Thoracic aorta (tissue), 2 donors: Measurements from ENCODE around the gene FAM83E. TPM values are rescaled to one million over a fixed set of nuclear protein-coding genes. Genes with fewer than 3 reads are reported as not detected.
A peak's percentile ranks its signal among the peaks of the same experiment; 100 is the strongest.

Experiments used
- ATAC-seq: fragments of 150-250 bp; one replicate; pipeline ENCODE4 v1.8.0; 2017; ENCODE audit warnings: low read depth; ENCODE audit not compliant: insufficient number of reproducible peaks, low FRiP score
- DNase-seq: peaks from one replicate; pipeline ENCODE4 v3.0.0-alpha.2; 2020; ENCODE audit warnings: low spot score
- H3K27ac ChIP-seq, 2 donors: fragments of 200-600 bp; sonication (generic); 1 replicate in 1 of 2; 2 replicates in 1 of 2; pipeline ENCODE4 v1.5.1; 2016; ENCODE audit warnings: mild to moderate bottlenecking in 2 of 2, moderate library complexity in 2 of 2
- H3K27me3 ChIP-seq: fragments of 200-600 bp; sonication (generic); replicated peaks from 2 replicates; pipeline ENCODE4 v1.6.0; 2016; ENCODE audit warnings: mild to moderate bottlenecking; ENCODE audit not compliant: insufficient read depth
- H3K36me3 ChIP-seq: fragments of 200-600 bp; sonication (generic); one replicate; pipeline ENCODE4 v1.5.1; 2016
- H3K4me1 ChIP-seq, 2 donors: fragments of 200-600 bp; sonication (generic); 1 replicate in 1 of 2; 2 replicates in 1 of 2; pipeline versions ENCODE4 v1.5.1 to v1.6.0; 2016; ENCODE audit warnings: low read depth in 2 of 2, mild to moderate bottlenecking in 1 of 2; ENCODE audit not compliant: control insufficient read depth in 1 of 2
- H3K4me3 ChIP-seq: fragments of 200-600 bp; sonication (generic); 2 replicates; pipeline ENCODE4 v1.5.1; 2016; ENCODE audit warnings: mild to moderate bottlenecking
- H3K9me3 ChIP-seq: fragments of 200-600 bp; sonication (generic); 2 replicates; pipeline ENCODE4 v1.5.1; 2016
- total RNA-seq, 2 donors: library from RNA; depleted of rRNA; stranded (reverse); fragments of >200 nt; gene quantifications; one replicate each; pipeline versions ENCODE4 v1.1.0 to v1.2.3, GENCODE V29; 2016
- TF ChIP-seq, protein P1 (sequence below): fragments of 200-600 bp; sonication (generic); IDR thresholded peaks from one replicate; pipeline ENCODE4 v1.5.1; 2019; ENCODE audit warnings: antibody characterized with exemption

The FAM83E gene
- total RNA-seq, 2 donors from 2014 or later = 2.0 TPM; not detected in 1

DNA sequence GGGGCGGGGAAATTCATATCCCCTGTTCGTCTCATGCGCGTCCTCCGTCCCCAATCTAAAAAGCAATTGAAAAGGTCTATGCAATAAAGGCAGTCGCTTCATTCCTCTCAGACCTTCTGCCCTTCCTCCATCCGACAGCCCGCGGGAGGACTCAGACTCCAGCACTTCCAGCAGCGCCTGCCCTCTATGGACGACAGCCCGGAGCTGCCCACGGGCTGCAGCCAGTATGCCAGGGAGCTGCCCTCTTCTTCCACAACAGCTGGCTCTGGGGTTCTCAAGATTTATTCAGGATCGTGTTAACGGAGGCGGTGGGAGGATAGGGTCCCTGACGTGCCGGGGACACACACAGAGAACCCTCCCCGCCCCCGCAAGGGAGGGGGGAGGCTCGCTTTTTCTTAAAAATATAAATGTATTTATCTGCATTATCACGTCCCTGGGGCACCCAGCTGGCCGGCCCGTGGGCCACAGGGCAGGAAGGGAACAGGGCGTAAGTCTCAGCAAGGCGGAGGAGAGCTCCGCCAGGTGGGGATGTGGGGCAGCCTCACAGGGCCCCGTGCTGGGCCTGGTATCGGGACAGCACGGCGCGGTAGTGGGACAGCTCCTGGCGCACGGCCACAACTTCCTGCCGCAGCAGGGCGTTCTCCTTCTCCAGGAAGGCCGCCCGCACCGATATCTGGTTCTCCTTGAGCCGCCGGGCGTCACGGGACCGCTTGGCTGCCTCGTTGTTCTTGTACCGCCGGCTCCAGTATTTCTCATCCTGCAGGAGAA is 15.6 kb upstream of the FAM83E start:
- H3K9me3 ChIP-seq = no peaks in the 10 kb centered on the region
- TF ChIP-seq, protein P1, sequence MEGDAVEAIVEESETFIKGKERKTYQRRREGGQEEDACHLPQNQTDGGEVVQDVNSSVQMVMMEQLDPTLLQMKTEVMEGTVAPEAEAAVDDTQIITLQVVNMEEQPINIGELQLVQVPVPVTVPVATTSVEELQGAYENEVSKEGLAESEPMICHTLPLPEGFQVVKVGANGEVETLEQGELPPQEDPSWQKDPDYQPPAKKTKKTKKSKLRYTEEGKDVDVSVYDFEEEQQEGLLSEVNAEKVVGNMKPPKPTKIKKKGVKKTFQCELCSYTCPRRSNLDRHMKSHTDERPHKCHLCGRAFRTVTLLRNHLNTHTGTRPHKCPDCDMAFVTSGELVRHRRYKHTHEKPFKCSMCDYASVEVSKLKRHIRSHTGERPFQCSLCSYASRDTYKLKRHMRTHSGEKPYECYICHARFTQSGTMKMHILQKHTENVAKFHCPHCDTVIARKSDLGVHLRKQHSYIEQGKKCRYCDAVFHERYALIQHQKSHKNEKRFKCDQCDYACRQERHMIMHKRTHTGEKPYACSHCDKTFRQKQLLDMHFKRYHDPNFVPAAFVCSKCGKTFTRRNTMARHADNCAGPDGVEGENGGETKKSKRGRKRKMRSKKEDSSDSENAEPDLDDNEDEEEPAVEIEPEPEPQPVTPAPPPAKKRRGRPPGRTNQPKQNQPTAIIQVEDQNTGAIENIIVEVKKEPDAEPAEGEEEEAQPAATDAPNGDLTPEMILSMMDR = no peak
- no peaks in the 10 kb centered on the region for H3K27me3 ChIP-seq
- ATAC-seq (no peak), DNase-seq (no peak)
- peak overlapping the region; percentile 74 to 86 for H3K27ac ChIP-seq
- H3K4me3 ChIP-seq = peak overlapping the region; percentile 60
- H3K36me3 ChIP-seq = peaks cover 3% of the 10 kb centered on the region
- peaks cover 37 to 55% of the 10 kb centered on the region in 2 donors for H3K4me1 ChIP-seq

DNA sequence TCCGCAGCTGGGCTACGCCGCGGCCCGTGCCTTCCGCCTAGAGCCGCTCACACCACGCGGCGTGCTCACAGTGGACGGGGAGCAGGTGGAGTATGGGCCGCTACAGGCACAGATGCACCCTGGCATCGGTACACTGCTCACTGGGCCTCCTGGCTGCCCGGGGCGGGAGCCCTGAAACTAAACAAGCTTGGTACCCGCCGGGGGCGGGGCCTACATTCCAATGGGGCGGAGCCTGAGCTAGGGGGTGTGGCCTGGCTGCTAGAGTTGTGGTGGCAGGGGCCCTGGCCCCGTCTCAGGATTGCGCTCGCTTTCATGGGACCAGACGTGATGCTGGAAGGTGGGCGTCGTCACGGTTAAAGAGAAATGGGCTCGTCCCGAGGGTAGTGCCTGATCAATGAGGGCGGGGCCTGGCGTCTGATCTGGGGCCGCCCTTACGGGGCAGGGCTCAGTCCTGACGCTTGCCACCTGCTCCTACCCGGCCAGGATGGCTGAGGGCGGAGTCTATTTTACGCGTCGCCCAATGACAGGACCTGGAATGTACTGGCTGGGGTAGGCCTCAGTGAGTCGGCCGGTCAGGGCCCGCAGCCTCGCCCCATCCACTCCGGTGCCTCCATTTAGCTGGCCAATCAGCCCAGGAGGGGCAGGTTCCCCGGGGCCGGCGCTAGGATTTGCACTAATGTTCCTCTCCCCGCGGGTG is 14.9 kb upstream of the FAM83E start:
- TF ChIP-seq, protein P1 = no peak
- no peak for DNase-seq
- Histone ChIP-seq H3K27ac (peak overlapping the region; percentile 74 to 86), H3K4me3 (peak overlapping the region; percentile 60), H3K27me3 (no peaks in the 10 kb centered on the region), H3K4me1 (peaks cover 36 to 56% of the 10 kb centered on the region in 2 donors), H3K9me3 (no peaks in the 10 kb centered on the region), H3K36me3 (peaks cover 3% of the 10 kb centered on the region)
- ATAC-seq = no peak

- Histone ChIP-seq H3K4me1 (peaks cover 37 to 57% of the 10 kb centered on the region in 2 donors), H3K27ac (peak overlapping the region in 1 of 2 donors; percentile 86), H3K27me3 (no peaks in the 10 kb centered on the region), H3K9me3 (no peaks in the 10 kb centered on the region), H3K36me3 (peaks cover 3% of the 10 kb centered on the region), H3K4me3 (no peak overlapping the region)
- TF ChIP-seq, protein P1 = no peak
- DNase-seq (no peak), ATAC-seq (no peak)
These were observed 14.4 kb upstream of the FAM83E start for GRCh38 chr19:48629297-48629598.

- Histone ChIP-seq H3K4me3 (no peak overlapping the region), H3K36me3 (peaks cover 3% of the 10 kb centered on the region), H3K9me3 (no peaks in the 10 kb centered on the region), H3K4me1 (peaks cover 32 to 53% of the 10 kb centered on the region in 2 donors), H3K27ac (no peak overlapping the region), H3K27me3 (no peaks in the 10 kb centered on the region)
- DNase-seq (no peak), ATAC-seq (no peak)
- TF ChIP-seq, protein P1 = no peak
These were observed 13.8 kb upstream of the FAM83E start for GRCh38 chr19:48628486-48629296.

DNA sequence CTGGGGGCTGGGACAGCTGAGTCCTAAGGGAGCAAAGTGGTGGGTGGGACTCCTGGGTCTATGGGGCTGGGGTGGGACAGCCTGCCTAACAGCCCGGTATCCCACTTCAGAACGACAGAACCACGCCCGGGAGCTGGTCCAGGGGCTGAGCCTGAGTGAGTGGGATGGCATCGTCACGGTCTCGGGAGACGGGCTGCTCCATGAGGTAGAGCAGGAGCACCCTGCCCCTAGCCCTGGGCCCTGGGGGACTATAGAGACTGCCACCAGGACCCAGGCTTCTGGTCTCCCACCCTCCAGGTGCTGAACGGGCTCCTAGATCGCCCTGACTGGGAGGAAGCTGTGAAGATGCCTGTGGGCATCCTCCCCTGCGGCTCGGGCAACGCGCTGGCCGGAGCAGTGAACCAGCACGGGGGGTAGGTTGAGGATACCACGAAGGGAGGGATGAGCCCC is 13.0 kb upstream of the FAM83E start:
- TF ChIP-seq, protein P1 = no peak
- no peak overlapping the region for H3K27ac ChIP-seq
- peaks cover 35 to 53% of the 10 kb centered on the region in 2 donors for H3K4me1 ChIP-seq

More for the DNA sequence above, 13.0 kb upstream of the FAM83E start:
- H3K9me3 ChIP-seq = no peaks in the 10 kb centered on the region
- DNase-seq (no peak), ATAC-seq (no peak)
- peaks cover 3% of the 10 kb centered on the region for H3K36me3 ChIP-seq
- H3K4me3 ChIP-seq = no peak overlapping the region
- no peaks in the 10 kb centered on the region for H3K27me3 ChIP-seq
